WTC11 (cell line): ENCODE measurements around the gene WNT10A. TPM values are rescaled to one million over a fixed set of nuclear protein-coding genes. Genes with fewer than 3 reads are reported as not detected.

ENCODE experiments used
- ATAC-seq: fragments of 200-7000 bp; cut with Tn5 transposase; 2 replicates; pipeline ENCODE4 v1.10.0; 2021; ENCODE audit warnings: mild to moderate bottlenecking, moderate library complexity
- CTCF ChIA-PET: fragments of 300-600 bp; sonication (Branson Sonifier 250); formaldehyde crosslinking; loops from one replicate; lab custom pipeline; 2021; ENCODE audit warnings: antibody characterized with exemption; lab: Charles Lee
- POLR2A ChIA-PET: fragments of 350-600 bp; sonication (Branson Sonifier 250); formaldehyde crosslinking; loops from one replicate; lab custom pipeline; 2021; ENCODE audit warnings: antibody characterized with exemption; lab: Charles Lee
- DNase-seq: peaks from one replicate; pipeline ENCODE4 v3.0.0; 2021; ENCODE audit warnings: low spot score
- H3K27ac Mint-ChIP-seq: 2 replicates; pipeline ENCODE4 v1.8.0; 2021; ENCODE audit warnings: mixed read lengths
- H3K27me3 Mint-ChIP-seq: 2 replicates; pipeline ENCODE4 v1.8.0; 2021; ENCODE audit warnings: low read depth, mild to moderate bottlenecking, moderate library complexity, mixed read lengths
- H3K36me3 Mint-ChIP-seq: 2 replicates; pipeline ENCODE4 v1.8.0; 2021; ENCODE audit warnings: mixed read lengths
- H3K4me1 Mint-ChIP-seq: 2 replicates; pipeline ENCODE4 v1.8.0; 2022; ENCODE audit warnings: mixed read lengths
- H3K4me3 Mint-ChIP-seq: 2 replicates; pipeline ENCODE4 v1.8.0; 2021; ENCODE audit warnings: mild to moderate bottlenecking, moderate library complexity, mixed read lengths
- H3K9me3 Mint-ChIP-seq: 2 replicates; pipeline ENCODE4 v1.8.0; 2021; ENCODE audit warnings: mixed read lengths
- CTCF ChIP-seq: fragments of 200-600 bp; IDR thresholded peaks from 2 replicates; pipeline ENCODE4 v1.8.0; 2022; ENCODE audit warnings: antibody characterized with exemption
- ERG ChIP-seq: fragments of 250-450 bp; sonication (Bioruptor Pico); IDR thresholded peaks from 2 replicates; pipeline ENCODE4 v1.8.0; 2021; ENCODE audit warnings: mild to moderate bottlenecking
- ESRRA ChIP-seq: sonication (generic); formaldehyde crosslinking; IDR thresholded peaks from 2 replicates; pipeline ENCODE4 v1.8.1; 2022; ENCODE audit warnings: mild to moderate bottlenecking, missing genetic modification reagents, borderline replicate concordance
- FOXP1 ChIP-seq: sonication (generic); formaldehyde crosslinking; IDR thresholded peaks from 2 replicates; pipeline ENCODE4 v1.8.0; 2022; ENCODE audit warnings: missing genetic modification reagents, mild to moderate bottlenecking, moderate library complexity, borderline replicate concordance
- GABPB1 ChIP-seq: sonication (generic); formaldehyde crosslinking; IDR thresholded peaks from 2 replicates; pipeline ENCODE4 v1.8.1; 2023; ENCODE audit warnings: mild to moderate bottlenecking, missing genetic modification reagents
- GTF2I ChIP-seq: fragments of 250-450 bp; sonication (Bioruptor Pico); conservative IDR thresholded peaks from 2 replicates; pipeline ENCODE4 v1.4.0; 2021; ENCODE audit warnings: mild to moderate bottlenecking
- HMGA2 ChIP-seq: fragments of 250-450 bp; sonication (Bioruptor Pico); IDR thresholded peaks from 2 replicates; pipeline ENCODE4 v1.4.0; 2021; ENCODE audit warnings: mild to moderate bottlenecking, moderate library complexity
- MLX ChIP-seq: sonication (generic); formaldehyde crosslinking; IDR thresholded peaks from 2 replicates; pipeline ENCODE4 v1.8.1; 2023; ENCODE audit warnings: mild to moderate bottlenecking, missing genetic modification reagents, moderate library complexity
- MYBL2 ChIP-seq: sonication (generic); formaldehyde crosslinking; IDR thresholded peaks from 2 replicates; pipeline ENCODE4 v1.8.1; 2023; ENCODE audit warnings: mild to moderate bottlenecking, moderate library complexity, missing genetic modification reagents
- PRDM15 ChIP-seq: sonication (generic); formaldehyde crosslinking; IDR thresholded peaks from 2 replicates; pipeline ENCODE4 v1.8.0; 2022; ENCODE audit warnings: missing genetic modification reagents
- STAT6 ChIP-seq: sonication (generic); formaldehyde crosslinking; conservative IDR thresholded peaks from 2 replicates; pipeline ENCODE4 v1.8.1; 2023; ENCODE audit warnings: mild to moderate bottlenecking, low read depth, missing genetic modification reagents, moderate library complexity
- TEAD1 ChIP-seq: sonication (generic); formaldehyde crosslinking; IDR thresholded peaks from 2 replicates; pipeline ENCODE4 v1.8.0; 2022; ENCODE audit warnings: mild to moderate bottlenecking, missing genetic modification reagents
- TEAD4 ChIP-seq: sonication (generic); formaldehyde crosslinking; IDR thresholded peaks from 2 replicates; pipeline ENCODE4 v1.8.0; 2022; ENCODE audit warnings: mild to moderate bottlenecking, missing genetic modification reagents
- ZBTB43 ChIP-seq: sonication (generic); formaldehyde crosslinking; IDR thresholded peaks from 2 replicates; pipeline ENCODE4 v1.8.1; 2023; ENCODE audit warnings: mild to moderate bottlenecking, missing genetic modification reagents
- ZNF138 ChIP-seq: sonication (generic); formaldehyde crosslinking; conservative IDR thresholded peaks from 2 replicates; pipeline ENCODE4 v1.8.1; 2022; ENCODE audit warnings: mild to moderate bottlenecking, moderate library complexity, missing genetic modification reagents
- ZNF396 ChIP-seq: fragments of 250-450 bp; sonication (Bioruptor Pico); IDR thresholded peaks from 2 replicates; pipeline ENCODE4 v1.8.0; 2021; ENCODE audit warnings: mild to moderate bottlenecking, moderate library complexity, borderline replicate concordance
- ZNF423 ChIP-seq: fragments of 250-450 bp; sonication (Bioruptor Pico); IDR thresholded peaks from 2 replicates; pipeline ENCODE4 v2.1.2; 2022; ENCODE audit warnings: mild to moderate bottlenecking, moderate library complexity
- total RNA-seq: library from RNA; stranded (reverse); gene quantifications from 3 replicates; pipeline ENCODE4 v1.2.3, GENCODE V29; 2021
- TF ChIP-seq, protein P1 (sequence below): fragments of 250-450 bp; sonication (Bioruptor Pico); IDR thresholded peaks from 2 replicates; pipeline ENCODE4 v1.9.0; 2021; ENCODE audit warnings: mild to moderate bottlenecking, borderline replicate concordance
- TF ChIP-seq, protein P2 (sequence below): fragments of 250-450 bp; sonication (Bioruptor Pico); IDR thresholded peaks from 2 replicates; pipeline ENCODE4 v1.9.0; 2021; ENCODE audit warnings: moderate library complexity, mild to moderate bottlenecking, inconsistent platforms, borderline replicate concordance

WNT10A gene
- total RNA-seq, 1 experiment from 2014 or later: not detected

DNA sequence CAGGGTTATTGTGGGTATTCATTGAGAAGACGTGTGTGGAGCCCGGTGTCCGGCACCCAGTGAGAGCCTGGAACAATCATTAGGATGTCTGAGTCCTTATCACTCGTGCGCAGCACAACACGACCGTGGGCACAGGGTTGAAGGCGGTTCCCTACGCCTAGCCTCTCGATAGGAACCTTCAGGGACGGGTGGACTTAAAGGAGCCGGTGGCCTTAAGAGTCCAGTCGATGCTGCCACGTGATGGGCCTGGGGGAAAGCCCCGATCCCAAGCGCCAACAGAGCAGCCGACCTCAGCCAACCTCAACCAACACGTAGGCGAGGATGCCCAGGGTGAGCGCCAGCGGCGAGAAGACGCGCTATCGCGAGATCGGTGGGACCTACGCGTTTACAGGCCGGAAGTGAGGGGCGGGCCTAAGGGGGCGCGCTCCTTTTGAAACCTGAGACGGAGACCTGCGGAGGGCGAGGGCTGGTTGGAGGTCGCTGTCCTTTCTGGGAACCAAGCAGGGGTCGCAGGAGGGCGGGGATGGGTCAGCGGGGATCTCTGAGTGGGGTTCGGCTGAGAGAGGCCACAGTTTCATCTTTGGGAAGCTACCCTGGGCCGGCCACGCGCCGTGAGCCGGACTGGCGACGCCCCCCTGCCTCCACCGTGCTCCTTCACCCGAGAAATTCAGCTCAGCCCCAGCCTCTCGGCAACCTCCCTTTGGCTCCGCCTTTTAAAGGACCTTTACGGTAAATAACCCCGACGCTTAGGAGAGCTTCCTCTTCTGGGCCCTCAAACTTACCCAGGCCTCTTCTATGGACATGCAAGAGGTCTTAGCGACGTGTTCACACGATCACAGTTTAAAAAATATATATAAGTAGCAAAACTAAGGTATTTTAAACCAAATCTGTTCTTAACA lies 28.3 kb downstream of the WNT10A start:
- CTCF ChIA-PET: interaction anchor here (0.6 to 3.3 kb wide), 14 partner anchors 11 to 310 kb away, joined by 3 to 36 read pairs (median 6); partner anchors contain the start of genes ABCB6 and CDK5R2
- POLR2A ChIA-PET: interaction anchor here (0.9 kb wide), 1 partner anchor 12 kb away, joined by 3 read pairs; no protein-coding TSS in a partner anchor
- Mint-ChIP-seq H3K27ac (no peak overlapping the region), H3K4me1 (peaks cover 13% of the 10 kb centered on the region), H3K4me3 (peak overlapping the region; percentile 75), H3K36me3 (no peaks in the 10 kb centered on the region), H3K27me3 (peaks cover 63% of the 10 kb centered on the region), H3K9me3 (no peaks in the 10 kb centered on the region; the same call in 1 of the 2 replicates)
- DNase-seq (peak; percentile 96), ATAC-seq (peak; percentile 97)
- no peak for TF ChIP-seq CTCF
- TF ChIP-seq, protein P1, sequence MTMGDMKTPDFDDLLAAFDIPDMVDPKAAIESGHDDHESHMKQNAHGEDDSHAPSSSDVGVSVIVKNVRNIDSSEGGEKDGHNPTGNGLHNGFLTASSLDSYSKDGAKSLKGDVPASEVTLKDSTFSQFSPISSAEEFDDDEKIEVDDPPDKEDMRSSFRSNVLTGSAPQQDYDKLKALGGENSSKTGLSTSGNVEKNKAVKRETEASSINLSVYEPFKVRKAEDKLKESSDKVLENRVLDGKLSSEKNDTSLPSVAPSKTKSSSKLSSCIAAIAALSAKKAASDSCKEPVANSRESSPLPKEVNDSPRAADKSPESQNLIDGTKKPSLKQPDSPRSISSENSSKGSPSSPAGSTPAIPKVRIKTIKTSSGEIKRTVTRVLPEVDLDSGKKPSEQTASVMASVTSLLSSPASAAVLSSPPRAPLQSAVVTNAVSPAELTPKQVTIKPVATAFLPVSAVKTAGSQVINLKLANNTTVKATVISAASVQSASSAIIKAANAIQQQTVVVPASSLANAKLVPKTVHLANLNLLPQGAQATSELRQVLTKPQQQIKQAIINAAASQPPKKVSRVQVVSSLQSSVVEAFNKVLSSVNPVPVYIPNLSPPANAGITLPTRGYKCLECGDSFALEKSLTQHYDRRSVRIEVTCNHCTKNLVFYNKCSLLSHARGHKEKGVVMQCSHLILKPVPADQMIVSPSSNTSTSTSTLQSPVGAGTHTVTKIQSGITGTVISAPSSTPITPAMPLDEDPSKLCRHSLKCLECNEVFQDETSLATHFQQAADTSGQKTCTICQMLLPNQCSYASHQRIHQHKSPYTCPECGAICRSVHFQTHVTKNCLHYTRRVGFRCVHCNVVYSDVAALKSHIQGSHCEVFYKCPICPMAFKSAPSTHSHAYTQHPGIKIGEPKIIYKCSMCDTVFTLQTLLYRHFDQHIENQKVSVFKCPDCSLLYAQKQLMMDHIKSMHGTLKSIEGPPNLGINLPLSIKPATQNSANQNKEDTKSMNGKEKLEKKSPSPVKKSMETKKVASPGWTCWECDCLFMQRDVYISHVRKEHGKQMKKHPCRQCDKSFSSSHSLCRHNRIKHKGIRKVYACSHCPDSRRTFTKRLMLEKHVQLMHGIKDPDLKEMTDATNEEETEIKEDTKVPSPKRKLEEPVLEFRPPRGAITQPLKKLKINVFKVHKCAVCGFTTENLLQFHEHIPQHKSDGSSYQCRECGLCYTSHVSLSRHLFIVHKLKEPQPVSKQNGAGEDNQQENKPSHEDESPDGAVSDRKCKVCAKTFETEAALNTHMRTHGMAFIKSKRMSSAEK (CRISPR knock-in tag): no peak
- peak; percentile 63; the same call in 1 of the 2 replicates for TF ChIP-seq MYBL2 (CRISPR knock-in tag)
- no peak for TF ChIP-seq TEAD4
- TF ChIP-seq ZNF423 (CRISPR knock-in tag): no peak
- TF ChIP-seq MLX (CRISPR knock-in tag): no peak
- TF ChIP-seq PRDM15 (CRISPR knock-in tag): no peak
- TF ChIP-seq TEAD1: peak; percentile 57
- TF ChIP-seq ZNF138 (CRISPR knock-in tag): no peak
- TF ChIP-seq, protein P2, sequence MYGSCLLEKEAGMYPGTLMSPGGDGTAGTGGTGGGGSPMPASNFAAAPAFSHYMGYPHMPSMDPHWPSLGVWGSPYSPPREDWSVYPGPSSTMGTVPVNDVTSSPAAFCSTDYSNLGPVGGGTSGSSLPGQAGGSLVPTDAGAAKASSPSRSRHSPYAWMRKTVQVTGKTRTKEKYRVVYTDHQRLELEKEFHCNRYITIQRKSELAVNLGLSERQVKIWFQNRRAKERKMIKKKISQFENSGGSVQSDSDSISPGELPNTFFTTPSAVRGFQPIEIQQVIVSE (CRISPR knock-in tag): no peak
- no peak for TF ChIP-seq ESRRA (CRISPR knock-in tag)
- 0 out of 2 replicates have a peak, but pooled peaks have one; percentile 35 for TF ChIP-seq ZBTB43 (CRISPR knock-in tag)
- no peak for TF ChIP-seq GTF2I (CRISPR knock-in tag)
- no peak for TF ChIP-seq ERG (CRISPR knock-in tag)
- no peak for TF ChIP-seq STAT6 (CRISPR knock-in tag)
- peak; percentile 88 for TF ChIP-seq GABPB1 (CRISPR knock-in tag)
- no peak for TF ChIP-seq HMGA2
- TF ChIP-seq FOXP1 (CRISPR knock-in tag): peak; percentile 95
- no peak for TF ChIP-seq ZNF396 (CRISPR knock-in tag)
